ENCODE data around the gene HSP90B1.

Gene HSP90B1

GRCh38 chr12:103978384-103978982, 48.3 kb downstream of the HSP90B1 start:
- ChIA-PET POLR2A (interaction anchor here (2.8 kb wide), 1 partner anchor 13 kb away, joined by 14 read pairs; the partner anchor contains the start of gene TDG), CTCF (no interaction called here)
- H3K36me3 ChIP-seq (ENCODE audit: control insufficient read depth in 2 of 2, insufficient read depth in 1 of 2, low read length in 2 of 2) = peaks cover 44 to 77% of the 10 kb centered on the region in 2 experiments
- H3K27ac ChIP-seq (ENCODE audit: extremely low read depth, low read depth, low read length) = no peak overlapping the region
- H3K9me3 ChIP-seq (ENCODE audit: control insufficient read depth, insufficient read depth, low read depth, low read length) = no peaks in the 10 kb centered on the region
- TF ChIP-seq ZSCAN23 (tag by site-specific recombination; IDR thresholded peaks at IDR 0.05) (no peak), PRDM1 (tag by site-specific recombination; IDR thresholded peaks at IDR 0.05) (no peak), ZNF302 (tag by site-specific recombination; IDR thresholded peaks at IDR 0.05; ENCODE audit: low read depth) (no peak), KLF16 (tag by site-specific recombination; IDR thresholded peaks at IDR 0.05) (no peak), ZNF514 (tag by site-specific recombination; IDR thresholded peaks at IDR 0.05) (no peak), ZNF157 (tag by site-specific recombination; IDR thresholded peaks at IDR 0.05) (no peak), ZNF174 (tag by site-specific recombination; IDR thresholded peaks at IDR 0.05) (no peak), ZNF561 (tag by site-specific recombination; IDR thresholded peaks at IDR 0.05; ENCODE audit: borderline replicate concordance) (no peak), ZIC2 (tag by site-specific recombination; IDR thresholded peaks at IDR 0.05) (no peak), ZNF664 (tag by site-specific recombination; IDR thresholded peaks at IDR 0.05) (no peak), SCRT1 (tag by site-specific recombination; IDR thresholded peaks at IDR 0.05; ENCODE audit: borderline replicate concordance) (no peak)
- TF ChIP-seq, protein P1, sequence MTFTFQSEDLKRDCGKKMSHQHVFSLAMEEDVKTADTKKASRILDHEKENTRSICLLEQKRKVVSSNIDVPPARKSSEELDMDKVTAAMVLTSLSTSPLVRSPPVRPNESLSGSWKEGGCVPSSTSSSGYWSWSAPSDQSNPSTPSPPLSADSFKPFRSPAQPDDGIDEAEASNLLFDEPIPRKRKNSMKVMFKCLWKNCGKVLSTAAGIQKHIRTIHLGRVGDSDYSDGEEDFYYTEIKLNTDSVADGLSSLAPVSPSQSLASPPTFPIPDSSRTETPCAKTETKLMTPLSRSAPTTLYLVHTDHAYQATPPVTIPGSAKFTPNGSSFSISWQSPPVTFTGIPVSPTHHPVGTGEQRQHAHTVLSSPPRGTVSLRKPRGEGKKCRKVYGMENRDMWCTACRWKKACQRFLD (tag by site-specific recombination; IDR thresholded peaks at IDR 0.05) = no peak
- TF ChIP-seq, protein P2, sequence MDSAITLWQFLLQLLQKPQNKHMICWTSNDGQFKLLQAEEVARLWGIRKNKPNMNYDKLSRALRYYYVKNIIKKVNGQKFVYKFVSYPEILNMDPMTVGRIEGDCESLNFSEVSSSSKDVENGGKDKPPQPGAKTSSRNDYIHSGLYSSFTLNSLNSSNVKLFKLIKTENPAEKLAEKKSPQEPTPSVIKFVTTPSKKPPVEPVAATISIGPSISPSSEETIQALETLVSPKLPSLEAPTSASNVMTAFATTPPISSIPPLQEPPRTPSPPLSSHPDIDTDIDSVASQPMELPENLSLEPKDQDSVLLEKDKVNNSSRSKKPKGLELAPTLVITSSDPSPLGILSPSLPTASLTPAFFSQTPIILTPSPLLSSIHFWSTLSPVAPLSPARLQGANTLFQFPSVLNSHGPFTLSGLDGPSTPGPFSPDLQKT (IDR thresholded peaks at IDR 0.05; ENCODE audit: borderline replicate concordance, low read depth, low read length) = no peak
- H3K4me1 ChIP-seq (ENCODE audit: control insufficient read depth, insufficient read depth, low read length) = no peaks in the 10 kb centered on the region
- no peak overlapping the region for H3K4me3 ChIP-seq (ENCODE audit: low read depth, low read length)

- no peaks in the 10 kb centered on the region for H3K9me3 ChIP-seq (ENCODE audit: control insufficient read depth, insufficient read depth, low read depth, low read length)
- no peak for TF ChIP-seq WT1 (tag by site-specific recombination; IDR thresholded peaks at IDR 0.05)
- no peak for TF ChIP-seq PRDM1 (tag by site-specific recombination; IDR thresholded peaks at IDR 0.05)
- TF ChIP-seq ZNF707 (tag by site-specific recombination; IDR thresholded peaks at IDR 0.05) = no peak
- no peak for TF ChIP-seq CTCF (tag by site-specific recombination; IDR thresholded peaks at IDR 0.05)
- TF ChIP-seq PRDM6 (tag by site-specific recombination; IDR thresholded peaks at IDR 0.05) = no peak
- TF ChIP-seq ZEB2 (tag by site-specific recombination; IDR thresholded peaks at IDR 0.05) = no peak
- TF ChIP-seq ZNF600 (tag by site-specific recombination; IDR thresholded peaks at IDR 0.05) = no peak
- no peak for TF ChIP-seq ZNF341 (tag by site-specific recombination; IDR thresholded peaks at IDR 0.05; ENCODE audit: low read depth)
- TF ChIP-seq ZNF596 (tag by site-specific recombination; IDR thresholded peaks at IDR 0.05) = no peak
- TF ChIP-seq ZSCAN23 (tag by site-specific recombination; IDR thresholded peaks at IDR 0.05) = no peak
- no peak overlapping the region for H3K27ac ChIP-seq (ENCODE audit: extremely low read depth, low read depth, low read length)
- H3K36me3 ChIP-seq (ENCODE audit: control insufficient read depth in 2 of 2, insufficient read depth in 1 of 2, low read length in 2 of 2) = peaks cover 55 to 72% of the 10 kb centered on the region in 2 experiments
- H3K4me3 ChIP-seq (ENCODE audit: low read depth, low read length) = no peak overlapping the region
- POLR2A ChIA-PET = interaction anchor here (1.3 kb wide), 1 partner anchor 10 kb away, joined by 3 read pairs; no protein-coding TSS in a partner anchor
- H3K4me1 ChIP-seq (ENCODE audit: control insufficient read depth, insufficient read depth, low read length) = no peaks in the 10 kb centered on the region
- CTCF ChIA-PET = interaction anchor here (0.7 kb wide), 1 partner anchor 858 kb away, joined by 3 read pairs; no protein-coding TSS in a partner anchor
These were observed 56.6 kb downstream of the HSP90B1 start for GRCh38 chr12:103986829-103987228.
